Neural cell (in vitro differentiated cells): ENCODE results near the gene PBX1. TPM values are rescaled to one million over a fixed set of nuclear protein-coding genes. Genes with fewer than 3 reads are reported as not detected.

Experiments used
- H2AFZ ChIP-seq: fragments of 200-600, 300-800 bp; sonication (generic), shearing (Covaris generic); 2 replicates; pipeline ENCODE4 v1.6.0; 2014; ENCODE audit warnings: low read depth, mild to moderate bottlenecking, antibody characterized with exemption, low read length, moderate library complexity
- H3F3A ChIP-seq: fragments of 200-600 bp; shearing (Covaris generic); 2 replicates; pipeline ENCODE4 v1.6.1; 2016; ENCODE audit warnings: mild to moderate bottlenecking, moderate library complexity, mixed read lengths, antibody characterized with exemption, low read length; ENCODE audit not compliant: insufficient read depth, poor library complexity, severe bottlenecking
- H3K27ac ChIP-seq: fragments of 200-600, 300-800 bp; sonication (generic), shearing (Covaris generic); 2 replicates; pipeline ENCODE4 v1.5.1; 2014; ENCODE audit warnings: mild to moderate bottlenecking, low read length, moderate library complexity
- H3K27me3 ChIP-seq: fragments of 300-800, 200-600 bp; sonication (generic), shearing (Covaris generic); 2 replicates; pipeline ENCODE4 v1.6.0; 2014; ENCODE audit warnings: mild to moderate bottlenecking, low read depth, low read length, moderate library complexity; ENCODE audit not compliant: insufficient read depth
- H3K36me3 ChIP-seq: fragments of 300-800, 200-600 bp; sonication (generic), shearing (Covaris generic); 2 replicates; pipeline ENCODE4 v1.5.1; 2014; ENCODE audit warnings: mild to moderate bottlenecking, antibody characterized with exemption, low read length, moderate library complexity; ENCODE audit not compliant: insufficient read depth
- H3K4me2 ChIP-seq: fragments of 300-800, 200-600 bp; sonication (generic), shearing (Covaris generic); 2 replicates; pipeline ENCODE4 v1.6.0; 2014; ENCODE audit warnings: mild to moderate bottlenecking, low read length
- H3K4me3 ChIP-seq: fragments of 300-800, 200-600 bp; sonication (generic), shearing (Covaris generic); 2 replicates; pipeline ENCODE4 v1.5.1; 2014; ENCODE audit warnings: mild to moderate bottlenecking, low read length, moderate library complexity
- H3K79me2 ChIP-seq: fragments of 200-600 bp; shearing (Covaris generic); replicated peaks from 2 replicates; pipeline ENCODE4 v1.6.0; 2014; ENCODE audit warnings: mild to moderate bottlenecking, low read length, moderate library complexity; ENCODE audit not compliant: insufficient read depth
- H3K9ac ChIP-seq: fragments of 300-800, 200-600 bp; sonication (generic), shearing (Covaris generic); 2 replicates; pipeline ENCODE4 v1.6.1; 2016; ENCODE audit warnings: mild to moderate bottlenecking, low read length, mixed read lengths
- H3K9me2 ChIP-seq: fragments of 200-600 bp; shearing (Covaris generic); 2 replicates; pipeline ENCODE4 v1.6.1; 2016; ENCODE audit warnings: mild to moderate bottlenecking, low read length, mixed read lengths; ENCODE audit not compliant: insufficient read depth
- H3K9me3 ChIP-seq: fragments of 200-600, 300-800 bp; sonication (generic), shearing (Covaris generic); 2 replicates; pipeline ENCODE4 v1.6.1; 2016; ENCODE audit warnings: mild to moderate bottlenecking, mixed run types, low read length, moderate library complexity, mixed read lengths
- H4K20me1 ChIP-seq: fragments of 200-600 bp; shearing (Covaris generic); 2 replicates; pipeline ENCODE4 v1.6.1; 2016; ENCODE audit warnings: mild to moderate bottlenecking, mixed run types; ENCODE audit not compliant: insufficient read depth
- CTCF ChIP-seq: fragments of 450-650 bp; IDR thresholded peaks from 2 replicates; pipeline ENCODE4 v1.5.1; 2014; ENCODE audit warnings: antibody characterized with exemption, mild to moderate bottlenecking, moderate library complexity; ENCODE audit not compliant: poor library complexity, severe bottlenecking
- EP300 ChIP-seq: fragments of 450-650 bp; conservative IDR thresholded peaks from 2 replicates; pipeline ENCODE4 v1.6.1; 2014; ENCODE audit warnings: antibody characterized with exemption, mild to moderate bottlenecking, moderate library complexity; ENCODE audit not compliant: poor library complexity, severe bottlenecking
- EZH2 ChIP-seq: fragments of 200-600, 300-800 bp; shearing (Covaris generic), sonication (generic); IDR thresholded peaks from 2 replicates; pipeline ENCODE4 v1.6.1; 2014; ENCODE audit warnings: antibody characterized with exemption, low read length, borderline replicate concordance, mild to moderate bottlenecking; ENCODE audit not compliant: insufficient read depth, poor library complexity, severe bottlenecking
- MXI1 ChIP-seq: fragments of 450-650 bp; conservative IDR thresholded peaks from 2 replicates; pipeline ENCODE4 v1.6.1; 2014; ENCODE audit warnings: antibody characterized with exemption, mild to moderate bottlenecking; ENCODE audit not compliant: poor library complexity, severe bottlenecking
- POLR2AphosphoS5 ChIP-seq: IDR thresholded peaks from 2 replicates; pipeline ENCODE4 v1.6.1; 2012
- RAD21 ChIP-seq: fragments of 450-650 bp; conservative IDR thresholded peaks from 2 replicates; pipeline ENCODE4 v1.6.1; 2014; ENCODE audit warnings: antibody characterized with exemption, mild to moderate bottlenecking, moderate library complexity
- REST ChIP-seq: IDR thresholded peaks from 2 replicates; pipeline ENCODE4 v1.6.1; 2012; ENCODE audit warnings: borderline replicate concordance
- SMC3 ChIP-seq: fragments of 450-650 bp; conservative IDR thresholded peaks from 2 replicates; pipeline ENCODE4 v1.6.1; 2014; ENCODE audit warnings: antibody characterized with exemption, mild to moderate bottlenecking, moderate library complexity; ENCODE audit not compliant: poor library complexity
- TAF1 ChIP-seq: IDR thresholded peaks from 2 replicates; pipeline ENCODE4 v1.6.1; 2012; ENCODE audit warnings: low read depth
- polyA plus RNA-seq: library from polyadenylated mRNA; depleted of rRNA; stranded (reverse); fragments of >200 nt; gene quantifications from 2 replicates; pipeline ENCODE4 v1.2.3, GENCODE V29; 2014

Gene PBX1
- polyA plus RNA-seq, 1 donor from 2014 or later, result 42.4 TPM

GRCh38 chr1:164771041-164771618 is 212.1 kb downstream of the PBX1 start:
- Histone ChIP-seq H3K9me2 (no peaks in the 10 kb centered on the region), H3K27ac (peak overlapping the region; percentile 77), H3K79me2 (peaks cover 64% of the 10 kb centered on the region), H2AFZ (no peak overlapping the region), H3F3A (peaks cover 6% of the 10 kb centered on the region), H3K9me3 (no peaks in the 10 kb centered on the region), H3K27me3 (no peaks in the 10 kb centered on the region), H3K36me3 (no peaks in the 10 kb centered on the region), H3K9ac (peak overlapping the region; percentile 3), H4K20me1 (no peaks in the 10 kb centered on the region), H3K4me2 (no peak overlapping the region), H3K4me3 (peak overlapping the region; percentile 12)
- TF ChIP-seq CTCF (no peak), MXI1 (no peak), EZH2 (no peak), TAF1 (no peak), POLR2AphosphoS5 (no peak), EP300 (no peak), RAD21 (no peak), REST (no peak), SMC3 (no peak)

GRCh38 chr1:164771619-164772361 is 212.8 kb downstream of the PBX1 start:
- no peaks in the 10 kb centered on the region for H3K9me3 ChIP-seq
- H3K9me2 ChIP-seq, result no peaks in the 10 kb centered on the region
- peak overlapping the region; percentile 26 for H3K4me2 ChIP-seq
- H4K20me1 ChIP-seq, result no peaks in the 10 kb centered on the region
- H3K27ac ChIP-seq, result peak overlapping the region; percentile 77
- peaks cover 6% of the 10 kb centered on the region for H3F3A ChIP-seq
- H2AFZ ChIP-seq, result no peak overlapping the region
- peak overlapping the region; percentile 21 for H3K9ac ChIP-seq
- TF ChIP-seq SMC3, result peak; percentile 16
- TF ChIP-seq EP300, result peak; percentile 53
- TF ChIP-seq CTCF, result no peak
- peaks cover 69% of the 10 kb centered on the region for H3K79me2 ChIP-seq
- H3K4me3 ChIP-seq, result peak overlapping the region; percentile 12
- H3K36me3 ChIP-seq, result no peaks in the 10 kb centered on the region
- H3K27me3 ChIP-seq, result no peaks in the 10 kb centered on the region
